Measurements from ENCODE around the gene MAL. TPM values are rescaled to one million over a fixed set of nuclear protein-coding genes. Genes with fewer than 3 reads are reported as not detected.

MAL gene
- polyA plus RNA-seq, 1 donor from 2014 or later = not detected

- Histone ChIP-seq H3K4me2 (ENCODE audit: low read length) (no peak overlapping the region), H4K20me1 (ENCODE audit: insufficient read depth) (no peaks in the 10 kb centered on the region), H3F3A (ENCODE audit: insufficient read depth, low read length, poor library complexity, severe bottlenecking) (no peaks in the 10 kb centered on the region), H3K27ac (ENCODE audit: low read length) (no peak overlapping the region), H3K9me3 (ENCODE audit: low read length) (no peaks in the 10 kb centered on the region), H3K27me3 (ENCODE audit: insufficient read depth, low read depth, low read length) (no peaks in the 10 kb centered on the region), H2AFZ (ENCODE audit: low read depth, low read length) (no peak overlapping the region), H3K9ac (ENCODE audit: low read length) (no peak overlapping the region), H3K9me2 (ENCODE audit: insufficient read depth, low read length) (no peaks in the 10 kb centered on the region), H3K4me3 (ENCODE audit: low read length) (no peak overlapping the region), H3K36me3 (ENCODE audit: insufficient read depth, low read length) (peaks cover 10% of the 10 kb centered on the region), H3K79me2 (replicated peaks; ENCODE audit: insufficient read depth, low read length) (no peaks in the 10 kb centered on the region)
- no peak for TF ChIP-seq CTCF (IDR thresholded peaks at IDR 0.05; ENCODE audit: poor library complexity, severe bottlenecking)
- no peak for TF ChIP-seq RAD21 (conservative IDR thresholded peaks at IDR 0.05)
- no peak for TF ChIP-seq SMC3 (conservative IDR thresholded peaks at IDR 0.05; ENCODE audit: poor library complexity)
- no peak for TF ChIP-seq MXI1 (conservative IDR thresholded peaks at IDR 0.05; ENCODE audit: poor library complexity, severe bottlenecking)
- TF ChIP-seq TAF1 (IDR thresholded peaks at IDR 0.05; ENCODE audit: low read depth) = no peak
- TF ChIP-seq REST (IDR thresholded peaks at IDR 0.05; ENCODE audit: borderline replicate concordance) = no peak
- TF ChIP-seq POLR2AphosphoS5 (IDR thresholded peaks at IDR 0.05) = no peak
- TF ChIP-seq EP300 (conservative IDR thresholded peaks at IDR 0.05; ENCODE audit: poor library complexity, severe bottlenecking) = no peak
- no peak for TF ChIP-seq EZH2 (IDR thresholded peaks at IDR 0.05; ENCODE audit: borderline replicate concordance, insufficient read depth, low read length, poor library complexity, severe bottlenecking)
Measured at GRCh38 chr2:95086017-95086416, 60.5 kb downstream of the MAL start.

DNA sequence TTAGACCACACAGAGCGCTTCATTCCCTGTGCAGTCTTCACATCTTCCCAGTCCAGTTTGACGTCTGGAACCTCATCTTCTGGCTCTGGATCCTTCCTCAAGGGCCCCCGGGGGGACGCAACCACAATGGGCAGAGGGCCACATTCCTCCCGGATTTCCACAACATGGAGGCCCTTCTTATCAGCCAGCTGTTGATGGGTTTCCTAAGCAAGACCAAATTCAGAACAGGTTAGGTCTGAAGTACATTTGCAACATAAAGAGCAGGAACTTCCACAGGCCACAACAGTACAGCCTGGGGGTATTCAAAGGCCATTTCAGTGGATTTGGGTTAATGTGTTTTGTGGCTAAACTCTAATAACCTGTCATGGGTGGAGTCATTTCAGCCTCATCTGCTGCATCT lies 61.9 kb downstream of the MAL start:
- Histone ChIP-seq H3K27me3 (ENCODE audit: insufficient read depth, low read depth, low read length) (no peaks in the 10 kb centered on the region), H4K20me1 (ENCODE audit: insufficient read depth) (no peaks in the 10 kb centered on the region), H3K9me2 (ENCODE audit: insufficient read depth, low read length) (no peaks in the 10 kb centered on the region), H3K4me3 (ENCODE audit: low read length) (no peak overlapping the region), H3F3A (ENCODE audit: insufficient read depth, low read length, poor library complexity, severe bottlenecking) (no peaks in the 10 kb centered on the region), H3K9ac (ENCODE audit: low read length) (no peak overlapping the region), H3K27ac (ENCODE audit: low read length) (no peak overlapping the region), H2AFZ (ENCODE audit: low read depth, low read length) (no peak overlapping the region), H3K4me2 (ENCODE audit: low read length) (no peak overlapping the region), H3K36me3 (ENCODE audit: insufficient read depth, low read length) (peaks cover 10% of the 10 kb centered on the region), H3K79me2 (replicated peaks; ENCODE audit: insufficient read depth, low read length) (no peaks in the 10 kb centered on the region), H3K9me3 (ENCODE audit: low read length) (no peaks in the 10 kb centered on the region)
- TF ChIP-seq EP300 (conservative IDR thresholded peaks at IDR 0.05; ENCODE audit: poor library complexity, severe bottlenecking) (no peak), TAF1 (IDR thresholded peaks at IDR 0.05; ENCODE audit: low read depth) (no peak), POLR2AphosphoS5 (IDR thresholded peaks at IDR 0.05) (no peak), SMC3 (conservative IDR thresholded peaks at IDR 0.05; ENCODE audit: poor library complexity) (no peak), MXI1 (conservative IDR thresholded peaks at IDR 0.05; ENCODE audit: poor library complexity, severe bottlenecking) (no peak), EZH2 (IDR thresholded peaks at IDR 0.05; ENCODE audit: borderline replicate concordance, insufficient read depth, low read length, poor library complexity, severe bottlenecking) (no peak)

Measured in neural cell (in vitro differentiated cells).